Peyer's patch (tissue), 4 donors: ENCODE results near the gene MT1F.
A peak's percentile ranks its signal among the peaks of the same experiment; 100 is the strongest.

ENCODE experiments used
- POLR2A ChIP-seq, 2 donors: fragments of 450-650 bp; IDR thresholded peaks; one replicate each; pipeline ENCODE4 v1.5.1; 2017; ENCODE audit warnings: antibody characterized with exemption in 2 of 2, mild to moderate bottlenecking in 2 of 2, moderate library complexity in 2 of 2
- TF ChIP-seq, protein P1 (sequence below), 6 experiments: fragments of 450-650 bp in 4 of 6; fragments of 200-600 bp in 2 of 6; sonication (generic) in 1 of 6; IDR thresholded peaks; one replicate each; pipeline ENCODE4 v1.5.1; 2017 to 2019; ENCODE audit warnings: antibody characterized with exemption in 6 of 6, mild to moderate bottlenecking in 3 of 6, moderate library complexity in 1 of 6

DNA sequence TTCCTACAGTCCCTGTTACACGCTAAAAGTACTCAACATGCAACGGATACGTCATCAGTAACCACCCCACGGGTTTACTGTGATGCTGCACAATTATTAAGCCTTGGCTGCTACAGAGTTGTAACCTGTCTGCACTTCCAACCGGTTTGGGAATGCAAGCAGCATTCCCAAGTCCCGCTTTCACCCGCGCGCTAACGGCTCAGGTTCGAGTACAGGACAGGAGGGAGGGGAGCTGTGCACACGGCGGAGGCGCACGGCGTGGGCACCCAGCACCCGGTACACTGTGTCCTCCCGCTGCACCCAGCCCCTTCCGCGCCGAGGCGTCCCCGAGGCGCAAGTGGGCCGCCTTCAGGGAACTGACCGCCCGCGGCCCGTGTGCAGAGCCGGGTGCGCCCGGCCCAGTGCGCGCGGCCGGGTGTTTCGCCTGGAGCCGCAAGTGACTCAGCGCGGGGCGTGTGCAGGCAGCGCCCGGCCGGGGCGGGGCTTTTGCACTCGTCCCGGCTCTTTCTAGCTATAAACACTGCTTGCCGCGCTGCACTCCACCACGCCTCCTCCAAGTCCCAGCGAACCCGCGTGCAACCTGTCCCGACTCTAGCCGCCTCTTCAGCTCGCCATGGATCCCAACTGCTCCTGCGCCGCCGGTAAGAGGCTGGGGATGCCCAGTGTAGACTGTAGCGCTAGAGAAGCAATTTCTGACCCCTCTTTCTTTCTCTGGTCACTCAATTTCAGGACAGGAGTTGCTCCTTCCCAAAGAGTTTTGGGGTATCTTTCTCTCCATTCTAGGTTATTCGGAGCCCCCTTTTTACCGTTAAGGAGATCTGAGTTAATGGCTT is 49.5 kb upstream of the MT1F start, which contains the start of gene MT2A:
- TF ChIP-seq, protein P1, sequence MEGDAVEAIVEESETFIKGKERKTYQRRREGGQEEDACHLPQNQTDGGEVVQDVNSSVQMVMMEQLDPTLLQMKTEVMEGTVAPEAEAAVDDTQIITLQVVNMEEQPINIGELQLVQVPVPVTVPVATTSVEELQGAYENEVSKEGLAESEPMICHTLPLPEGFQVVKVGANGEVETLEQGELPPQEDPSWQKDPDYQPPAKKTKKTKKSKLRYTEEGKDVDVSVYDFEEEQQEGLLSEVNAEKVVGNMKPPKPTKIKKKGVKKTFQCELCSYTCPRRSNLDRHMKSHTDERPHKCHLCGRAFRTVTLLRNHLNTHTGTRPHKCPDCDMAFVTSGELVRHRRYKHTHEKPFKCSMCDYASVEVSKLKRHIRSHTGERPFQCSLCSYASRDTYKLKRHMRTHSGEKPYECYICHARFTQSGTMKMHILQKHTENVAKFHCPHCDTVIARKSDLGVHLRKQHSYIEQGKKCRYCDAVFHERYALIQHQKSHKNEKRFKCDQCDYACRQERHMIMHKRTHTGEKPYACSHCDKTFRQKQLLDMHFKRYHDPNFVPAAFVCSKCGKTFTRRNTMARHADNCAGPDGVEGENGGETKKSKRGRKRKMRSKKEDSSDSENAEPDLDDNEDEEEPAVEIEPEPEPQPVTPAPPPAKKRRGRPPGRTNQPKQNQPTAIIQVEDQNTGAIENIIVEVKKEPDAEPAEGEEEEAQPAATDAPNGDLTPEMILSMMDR (IDR thresholded peaks at IDR 0.05) = no peak
- TF ChIP-seq POLR2A (IDR thresholded peaks at IDR 0.05) = peak; percentile 72 to 81
